Measurements from ENCODE around the gene CDHR1.
A peak's percentile ranks its signal among the peaks of the same experiment; 100 is the strongest.

The CDHR1 gene

GRCh38 chr10:84234479-84234878, 40.1 kb downstream of the CDHR1 start:
- no peak for DNase-seq

GRCh38 chr10:84235096-84235495, 40.8 kb downstream of the CDHR1 start:
- DNase-seq = no peak

GRCh38 chr10:84236807-84237198, 42.5 kb downstream of the CDHR1 start:
- DNase-seq = no peak

- no peak for DNase-seq
Observed at GRCh38 chr10:84237199-84238051, 43.1 kb downstream of the CDHR1 start.

GRCh38 chr10:84238909-84239308, 44.6 kb downstream of the CDHR1 start:
- no peak for DNase-seq

GRCh38 chr10:84241185-84241790, 47.0 kb downstream of the CDHR1 start, which contains the start of gene LRIT1:
LRIT1 (minus strand) TSS chr10:84241546; CDS start chr10:84241439, 107 bp downstream.
- no peak for DNase-seq

- no peak for DNase-seq
Observed at GRCh38 chr10:84243759-84244158, 49.4 kb downstream of the CDHR1 start.

GRCh38 chr10:84244651-84245270, 50.4 kb downstream of the CDHR1 start, which contains the start of gene RGR:
RGR (plus strand) TSS chr10:84245053; CDS start chr10:84245091, 38 bp downstream.
- DNase-seq = no peak

GRCh38 chr10:84247496-84247895, 53.2 kb downstream of the CDHR1 start:
- DNase-seq = no peak

- DNase-seq = no peak
Observed at GRCh38 chr10:84248794-84249193, 54.5 kb downstream of the CDHR1 start.

- DNase-seq = no peak
Observed at GRCh38 chr10:84254552-84255478, 60.5 kb downstream of the CDHR1 start.

- DNase-seq = no peak
Observed at GRCh38 chr10:84256510-84257342, 62.4 kb downstream of the CDHR1 start.

- DNase-seq = no peak
Observed at GRCh38 chr10:84257343-84258020, 63.1 kb downstream of the CDHR1 start.

GRCh38 chr10:84258034-84258695, 63.8 kb downstream of the CDHR1 start:
- DNase-seq = no peak

- no peak for DNase-seq
Observed at GRCh38 chr10:84261236-84261915, 67.0 kb downstream of the CDHR1 start.

- no peak for DNase-seq
Observed at GRCh38 chr10:84262190-84262956, 68.0 kb downstream of the CDHR1 start.

- DNase-seq = no peak
Observed at GRCh38 chr10:84263716-84264115, 69.4 kb downstream of the CDHR1 start.

- DNase-seq = peak; percentile 18
Observed at GRCh38 chr10:84264611-84265141, 70.3 kb downstream of the CDHR1 start.

- no peak for DNase-seq
Observed at GRCh38 chr10:84265418-84265817, 71.1 kb downstream of the CDHR1 start.
